ENCODE measurements around the gene CD40.

- TF ChIP-seq POLR2A (IDR thresholded peaks at IDR 0.05; ENCODE audit: low read length) = no peak
- no peak for TF ChIP-seq RAD21 (conservative IDR thresholded peaks at IDR 0.05 in 1 of 2, IDR thresholded peaks at IDR 0.05 in 1 of 2)
- TF ChIP-seq EHF (CRISPR knock-in tag; IDR thresholded peaks at IDR 0.05) = no peak
- TF ChIP-seq CTCF (IDR thresholded peaks at IDR 0.05) = no peak
- TF ChIP-seq GATA3 (IDR thresholded peaks at IDR 0.05; ENCODE audit: borderline replicate concordance) = no peak
- no peak for TF ChIP-seq ESRRA (IDR thresholded peaks at IDR 0.05; ENCODE audit: borderline replicate concordance, low read length)
- TF ChIP-seq NPAS2 (CRISPR knock-in tag; IDR thresholded peaks at IDR 0.05; ENCODE audit: borderline replicate concordance) = no peak
- TF ChIP-seq CBX8 (IDR thresholded peaks at IDR 0.05) = no peak
- no peak for TF ChIP-seq CEBPB (IDR thresholded peaks at IDR 0.05)
- TF ChIP-seq HOXA7 (CRISPR knock-in tag; IDR thresholded peaks at IDR 0.05) = no peak
- no peak for TF ChIP-seq CHD4 (IDR thresholded peaks at IDR 0.05; ENCODE audit: borderline replicate concordance)
Measured at GRCh38 chr20:46119028-46119546, 973 bp downstream of the CD40 start.

All from A549 (cell line).